ENCODE data around the gene ENOX1. TPM values are rescaled to one million over a fixed set of nuclear protein-coding genes. Genes with fewer than 3 reads are reported as not detected.

ENOX1 gene
- total RNA-seq, 2 donors from 2014 or later, result 0.22 to 1.4 TPM

DNA sequence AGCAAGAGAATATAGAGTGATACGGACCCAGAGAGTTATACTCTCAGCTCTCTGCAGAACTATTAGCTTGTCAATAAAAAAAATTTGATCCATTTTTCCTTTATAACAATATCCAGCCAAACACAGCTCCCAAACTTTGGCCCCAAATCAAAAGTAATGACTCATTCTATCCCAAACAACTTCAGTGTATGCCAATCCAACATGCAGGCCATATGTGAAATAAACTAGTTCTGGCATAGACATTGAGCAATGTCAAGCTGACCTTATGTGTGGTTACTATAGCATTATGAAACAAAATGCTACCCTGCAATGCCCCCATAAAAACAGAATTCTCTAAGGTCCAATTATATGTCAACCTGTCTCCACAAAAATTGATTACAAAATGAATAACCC is 553.9 kb downstream of the ENOX1 start:
- no peak for DNase-seq
- no peak overlapping the region for H3K27ac ChIP-seq
- H3K4me1 ChIP-seq, result no peaks in the 10 kb centered on the region
- TF ChIP-seq, protein P1, sequence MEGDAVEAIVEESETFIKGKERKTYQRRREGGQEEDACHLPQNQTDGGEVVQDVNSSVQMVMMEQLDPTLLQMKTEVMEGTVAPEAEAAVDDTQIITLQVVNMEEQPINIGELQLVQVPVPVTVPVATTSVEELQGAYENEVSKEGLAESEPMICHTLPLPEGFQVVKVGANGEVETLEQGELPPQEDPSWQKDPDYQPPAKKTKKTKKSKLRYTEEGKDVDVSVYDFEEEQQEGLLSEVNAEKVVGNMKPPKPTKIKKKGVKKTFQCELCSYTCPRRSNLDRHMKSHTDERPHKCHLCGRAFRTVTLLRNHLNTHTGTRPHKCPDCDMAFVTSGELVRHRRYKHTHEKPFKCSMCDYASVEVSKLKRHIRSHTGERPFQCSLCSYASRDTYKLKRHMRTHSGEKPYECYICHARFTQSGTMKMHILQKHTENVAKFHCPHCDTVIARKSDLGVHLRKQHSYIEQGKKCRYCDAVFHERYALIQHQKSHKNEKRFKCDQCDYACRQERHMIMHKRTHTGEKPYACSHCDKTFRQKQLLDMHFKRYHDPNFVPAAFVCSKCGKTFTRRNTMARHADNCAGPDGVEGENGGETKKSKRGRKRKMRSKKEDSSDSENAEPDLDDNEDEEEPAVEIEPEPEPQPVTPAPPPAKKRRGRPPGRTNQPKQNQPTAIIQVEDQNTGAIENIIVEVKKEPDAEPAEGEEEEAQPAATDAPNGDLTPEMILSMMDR (IDR thresholded peaks at IDR 0.05), result no peak
- no peak overlapping the region for H3K9ac ChIP-seq (ENCODE audit: low read depth in 2 of 2, low read length in 2 of 2)
- H3K27me3 ChIP-seq, result no peaks in the 10 kb centered on the region
- H3K36me3 ChIP-seq, result no peaks in the 10 kb centered on the region
- intact Hi-C loops (cut with DNase I), result no loop called here
- H3K4me3 ChIP-seq, result no peak overlapping the region
- H3K9me3 ChIP-seq, result no peaks in the 10 kb centered on the region

DNA sequence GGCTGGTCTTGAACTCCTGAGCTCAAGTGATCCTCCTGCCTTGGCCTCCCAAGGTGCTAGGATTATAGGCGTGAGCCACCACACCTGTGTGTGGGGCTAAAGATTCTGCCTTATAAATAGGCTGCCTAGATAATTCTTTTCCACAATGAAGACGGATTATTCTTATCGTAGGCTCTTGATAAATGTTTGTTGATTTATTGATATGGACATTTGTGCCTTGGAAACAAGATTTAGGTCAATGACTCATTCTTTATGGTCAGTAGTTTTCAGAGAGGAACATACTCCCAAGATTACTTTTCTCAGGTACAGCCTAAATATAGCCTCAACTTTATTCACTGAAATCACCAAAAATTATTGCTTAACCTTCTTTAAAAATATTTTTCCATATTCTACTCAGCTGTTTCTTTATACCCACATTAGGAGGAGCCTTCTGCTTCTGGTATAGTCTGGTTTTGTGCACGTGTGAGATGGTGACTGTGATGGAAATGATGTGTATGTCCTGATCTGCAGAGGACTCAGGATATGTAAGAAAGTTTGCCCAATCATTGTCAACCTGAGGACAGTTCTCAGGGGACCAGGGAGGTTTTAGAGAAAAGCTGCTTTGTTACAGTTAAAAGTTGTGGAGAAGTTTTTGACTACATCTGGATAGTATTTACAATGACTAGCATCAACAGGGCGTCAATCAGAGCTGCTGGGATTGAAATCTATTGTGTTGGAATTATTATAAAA is 554.5 kb downstream of the ENOX1 start:
- Histone ChIP-seq H3K27me3 (no peaks in the 10 kb centered on the region), H3K4me3 (no peak overlapping the region), H3K36me3 (no peaks in the 10 kb centered on the region), H3K4me1 (no peaks in the 10 kb centered on the region), H3K9me3 (no peaks in the 10 kb centered on the region), H3K27ac (no peak overlapping the region), H3K9ac (ENCODE audit: low read depth in 2 of 2, low read length in 2 of 2) (no peak overlapping the region)
- no peak for DNase-seq
- intact Hi-C loops (cut with DNase I), result no loop called here
- TF ChIP-seq, protein P1 (IDR thresholded peaks at IDR 0.05), result no peak

DNA sequence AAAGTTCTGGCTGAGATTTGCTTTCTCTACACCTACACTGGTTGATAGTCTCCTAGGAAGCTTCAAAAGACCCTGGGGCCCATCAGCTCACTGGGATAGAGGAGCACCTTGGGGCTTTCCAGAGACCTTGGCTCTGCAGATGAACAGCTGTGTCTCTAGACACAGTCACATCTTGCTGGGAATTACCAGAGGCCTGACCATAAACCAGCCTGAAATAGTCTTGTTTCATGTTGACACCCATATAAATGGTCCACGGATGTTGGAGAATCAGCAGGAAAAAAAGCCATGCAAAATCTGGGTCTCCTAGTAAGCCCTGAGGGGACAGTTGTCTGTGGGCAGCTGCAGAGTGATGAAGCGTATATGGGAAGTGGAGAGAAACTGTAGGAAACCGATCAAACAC is 555.8 kb downstream of the ENOX1 start:
- no peak overlapping the region for H3K27ac ChIP-seq
- DNase-seq, result no peak
- H3K4me3 ChIP-seq, result no peak overlapping the region
- H3K4me1 ChIP-seq, result no peaks in the 10 kb centered on the region
- H3K36me3 ChIP-seq, result no peaks in the 10 kb centered on the region
- TF ChIP-seq, protein P1 (IDR thresholded peaks at IDR 0.05), result no peak
- no peaks in the 10 kb centered on the region for H3K9me3 ChIP-seq
- H3K9ac ChIP-seq (ENCODE audit: low read depth in 2 of 2, low read length in 2 of 2), result no peak overlapping the region
- H3K27me3 ChIP-seq, result no peaks in the 10 kb centered on the region
- intact Hi-C loops (cut with DNase I), result no loop called here

DNA sequence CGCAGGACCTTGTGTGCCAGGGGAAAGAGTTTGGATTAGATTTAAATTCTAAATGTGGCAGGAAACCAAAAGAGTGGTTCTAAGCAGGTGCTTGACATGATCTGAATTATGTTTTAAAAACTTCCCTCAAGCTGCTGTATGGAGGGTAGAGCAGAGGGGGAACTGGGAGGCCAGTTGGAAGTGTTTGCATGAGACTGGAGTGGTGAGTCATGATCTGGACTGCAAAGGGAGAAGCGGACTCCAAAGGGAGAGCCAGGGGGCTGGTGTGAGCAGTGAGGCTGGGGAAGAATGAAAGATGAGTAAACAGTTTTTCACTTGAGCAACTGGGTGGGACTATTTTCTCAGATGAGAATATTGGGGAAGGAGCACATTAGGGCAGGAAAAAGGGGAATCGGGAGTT is 557.3 kb downstream of the ENOX1 start:
- no peak for DNase-seq
- Histone ChIP-seq H3K27ac (no peak overlapping the region), H3K4me1 (no peaks in the 10 kb centered on the region), H3K27me3 (no peaks in the 10 kb centered on the region), H3K9ac (ENCODE audit: low read depth in 2 of 2, low read length in 2 of 2) (no peak overlapping the region), H3K36me3 (no peaks in the 10 kb centered on the region), H3K4me3 (no peak overlapping the region), H3K9me3 (no peaks in the 10 kb centered on the region)
- TF ChIP-seq, protein P1 (IDR thresholded peaks at IDR 0.05), result no peak
- intact Hi-C loops (cut with DNase I), result no loop called here

DNA sequence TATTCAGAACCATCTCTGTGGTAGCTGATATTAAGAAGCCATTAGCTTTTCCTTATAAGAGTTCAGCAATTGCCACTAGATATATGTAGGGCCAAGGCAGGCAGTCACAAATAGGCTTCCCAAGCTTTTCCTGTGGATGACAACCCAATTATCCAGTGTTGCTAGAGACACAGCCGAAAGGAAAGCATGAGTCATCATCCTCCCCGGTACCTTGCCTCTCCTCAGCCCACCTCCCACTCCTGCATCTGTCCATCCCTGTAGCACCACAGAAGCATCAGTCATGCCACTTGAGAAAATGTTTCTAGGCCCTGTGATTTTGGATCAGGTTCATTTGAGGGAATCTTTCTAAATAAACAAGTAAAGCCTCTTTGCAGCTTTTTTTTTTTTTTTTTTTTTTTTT is 559.1 kb downstream of the ENOX1 start:
- no peaks in the 10 kb centered on the region for H3K36me3 ChIP-seq
- H3K9me3 ChIP-seq, result no peaks in the 10 kb centered on the region
- TF ChIP-seq, protein P1 (IDR thresholded peaks at IDR 0.05), result no peak
- intact Hi-C loops (cut with DNase I), result no loop called here
- no peak overlapping the region for H3K9ac ChIP-seq (ENCODE audit: low read depth in 2 of 2, low read length in 2 of 2)
- no peak overlapping the region for H3K27ac ChIP-seq
- no peaks in the 10 kb centered on the region for H3K27me3 ChIP-seq
- no peak for DNase-seq
- no peaks in the 10 kb centered on the region for H3K4me1 ChIP-seq
- no peak overlapping the region for H3K4me3 ChIP-seq

Data from colonic mucosa (tissue), 4 donors.